ENCODE data around the gene C17orf67. TPM values are rescaled to one million over a fixed set of nuclear protein-coding genes. Genes with fewer than 3 reads are reported as not detected.

Gene C17orf67
- polyA plus RNA-seq, 1 donor (not counting 4 experiments of a cell fraction or from before 2014, with no cell fraction given) = 0.46 TPM

DNA sequence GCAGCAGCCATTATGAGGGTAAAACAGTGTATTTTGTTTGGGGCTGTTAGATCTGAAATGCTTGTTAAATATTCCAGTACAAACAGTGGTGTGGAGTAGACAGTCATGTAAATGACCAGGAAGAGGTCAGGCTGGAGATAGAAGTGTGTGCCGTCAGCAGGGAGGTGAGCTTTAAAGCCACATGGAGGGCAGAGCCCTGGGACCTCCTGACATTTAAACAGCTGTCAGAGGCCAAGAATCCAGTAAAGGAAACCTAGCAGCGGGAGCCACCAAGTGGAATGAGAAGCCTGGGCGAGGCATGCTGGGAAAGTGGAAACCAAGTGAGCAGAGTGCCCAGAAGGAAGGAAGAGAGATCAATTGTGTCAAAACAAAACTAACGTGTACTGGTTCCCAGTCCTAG is 26.8 kb downstream of the C17orf67 start:
- TF ChIP-seq CTCF (optimal IDR thresholded peaks at IDR 0.05 in 1 of 3, IDR thresholded peaks at IDR 0.05 in 1 of 3, conservative IDR thresholded peaks at IDR 0.05 in 1 of 3; ENCODE audit: extremely low read depth in 1 of 3, insufficient read depth in 2 of 3, low read length in 3 of 3) = no peak
- no peak for TF ChIP-seq EZH2 (IDR thresholded peaks at IDR 0.05; ENCODE audit: low read length)
- dilution Hi-C loops (cut with MboI; ENCODE audit: extremely low pct_ligation_motif_present, low sequenced_read_pairs) = no loop called here
- Histone ChIP-seq H3K9me1 (ENCODE audit: control insufficient read depth, extremely low read depth, insufficient read depth, low read length) (no peaks in the 10 kb centered on the region), H3K9ac (ENCODE audit: control insufficient read depth, extremely low read depth, insufficient read depth, low read length) (no peak overlapping the region), H3K79me2 (ENCODE audit: control insufficient read depth, insufficient read depth, low read length) (no peaks in the 10 kb centered on the region), H3K27ac (ENCODE audit: control insufficient read depth, insufficient read depth, low read length) (no peak overlapping the region), H3K4me1 (ENCODE audit: control insufficient read depth, extremely low read depth, insufficient read depth, low read length) (peaks cover 15% of the 10 kb centered on the region), H3K4me3 (ENCODE audit: control insufficient read depth in 2 of 3, extremely low read depth in 1 of 3, insufficient read depth in 2 of 3, low read depth in 1 of 3, low read length in 3 of 3) (no peak overlapping the region), H4K20me1 (ENCODE audit: control insufficient read depth, extremely low read depth, insufficient read depth, low read length) (no peaks in the 10 kb centered on the region), H3K36me3 (ENCODE audit: control insufficient read depth in 2 of 2, extremely low read depth in 1 of 2, insufficient read depth in 2 of 2, low read length in 2 of 2) (no peaks in the 10 kb centered on the region), H2AFZ (ENCODE audit: control insufficient read depth, low read length) (no peak overlapping the region), H3K27me3 (ENCODE audit: control insufficient read depth, extremely low read depth, insufficient read depth, low read length) (no peaks in the 10 kb centered on the region), H3K4me2 (ENCODE audit: control insufficient read depth, extremely low read depth, insufficient read depth, low read depth, low read length) (no peak overlapping the region), H3K9me3 (ENCODE audit: control insufficient read depth, low read depth, low read length) (no peaks in the 10 kb centered on the region)
- DNase-seq (ENCODE audit: low read depth, low spot score) (no peak), FAIRE-seq (no peak)

DNA sequence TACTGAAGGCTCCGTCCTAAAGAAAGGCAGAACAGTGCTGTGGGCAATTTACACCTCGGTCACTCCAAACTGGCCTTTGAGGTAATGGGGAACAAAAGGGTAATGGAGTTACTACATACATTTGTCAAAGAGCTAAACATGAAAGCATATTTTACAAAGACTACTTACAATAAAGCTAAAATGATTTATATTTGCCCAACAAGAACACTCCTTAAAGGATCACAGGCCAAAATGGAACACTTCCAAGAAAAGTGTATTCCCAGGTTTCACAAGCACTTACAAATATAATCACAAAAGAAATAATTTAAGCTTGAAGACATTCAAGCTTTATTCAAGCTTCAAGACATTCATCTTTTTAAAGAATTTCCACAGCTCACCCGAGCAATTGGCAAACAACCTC is 29.3 kb downstream of the C17orf67 start:
- FAIRE-seq = no peak
- dilution Hi-C loops (cut with MboI; ENCODE audit: extremely low pct_ligation_motif_present, low sequenced_read_pairs) = no loop called here
- peaks cover 15% of the 10 kb centered on the region for H3K4me1 ChIP-seq (ENCODE audit: control insufficient read depth, extremely low read depth, insufficient read depth, low read length)

More for the DNA sequence above, 29.3 kb downstream of the C17orf67 start:
- Histone ChIP-seq H3K9me1 (ENCODE audit: control insufficient read depth, extremely low read depth, insufficient read depth, low read length) (no peaks in the 10 kb centered on the region), H3K4me3 (ENCODE audit: control insufficient read depth in 2 of 3, extremely low read depth in 1 of 3, insufficient read depth in 2 of 3, low read depth in 1 of 3, low read length in 3 of 3) (no peak overlapping the region), H2AFZ (ENCODE audit: control insufficient read depth, low read length) (no peak overlapping the region), H3K79me2 (ENCODE audit: control insufficient read depth, insufficient read depth, low read length) (no peaks in the 10 kb centered on the region), H3K9ac (ENCODE audit: control insufficient read depth, extremely low read depth, insufficient read depth, low read length) (no peak overlapping the region), H3K9me3 (ENCODE audit: control insufficient read depth, low read depth, low read length) (no peaks in the 10 kb centered on the region), H3K27me3 (ENCODE audit: control insufficient read depth, extremely low read depth, insufficient read depth, low read length) (no peaks in the 10 kb centered on the region), H3K4me2 (ENCODE audit: control insufficient read depth, extremely low read depth, insufficient read depth, low read depth, low read length) (no peak overlapping the region), H3K27ac (ENCODE audit: control insufficient read depth, insufficient read depth, low read length) (no peak overlapping the region), H4K20me1 (ENCODE audit: control insufficient read depth, extremely low read depth, insufficient read depth, low read length) (no peaks in the 10 kb centered on the region), H3K36me3 (ENCODE audit: control insufficient read depth in 2 of 2, extremely low read depth in 1 of 2, insufficient read depth in 2 of 2, low read length in 2 of 2) (no peaks in the 10 kb centered on the region)
- TF ChIP-seq CTCF (optimal IDR thresholded peaks at IDR 0.05 in 1 of 3, IDR thresholded peaks at IDR 0.05 in 1 of 3, conservative IDR thresholded peaks at IDR 0.05 in 1 of 3; ENCODE audit: extremely low read depth in 1 of 3, insufficient read depth in 2 of 3, low read length in 3 of 3) (no peak), EZH2 (IDR thresholded peaks at IDR 0.05; ENCODE audit: low read length) (no peak)
- no peak for DNase-seq (ENCODE audit: low read depth, low spot score)

All from keratinocyte (primary cell).